ENCODE measurements around the gene LRRFIP1.
"Not testable (repeated sequence)": the region's sequence is repeated elsewhere in the genome, so short reads cannot be mapped to it uniquely, and the experiment has no call there.

Gene LRRFIP1

DNA sequence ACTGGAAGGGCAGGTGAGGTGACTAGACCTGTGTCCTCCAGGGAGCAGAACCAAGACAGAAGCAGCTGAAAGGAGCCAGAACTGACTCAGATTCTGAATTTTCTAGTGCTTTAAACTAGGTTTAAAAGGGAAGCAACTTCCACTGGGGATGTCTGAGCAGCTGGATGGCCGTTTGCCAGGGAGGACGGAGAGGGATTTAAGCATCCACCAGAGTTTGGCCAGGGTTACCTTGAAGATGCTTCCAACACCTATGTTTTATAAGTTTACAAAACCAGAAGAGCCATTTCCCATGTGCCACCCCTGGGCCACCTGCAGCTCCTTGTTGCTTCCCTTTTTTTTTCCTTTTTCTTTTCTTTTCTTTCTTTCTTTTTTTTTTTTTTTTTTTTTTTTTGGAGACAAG lies 122.6 kb downstream of the LRRFIP1 start:
- no peak overlapping the region for H2BK15ac ChIP-seq (ENCODE audit: low read length)
- no peak overlapping the region for H3K4ac ChIP-seq (ENCODE audit: low read length)
- H2BK5ac ChIP-seq (ENCODE audit: low read length), result no peak overlapping the region
- no peaks in the 10 kb centered on the region for H3K79me1 ChIP-seq (ENCODE audit: low read depth, low read length)
- no peak overlapping the region for H2BK120ac ChIP-seq (ENCODE audit: low read depth, low read length)
- DNase-seq (ENCODE audit: low spot score), result no peak
- no CpG with 5 or more reads among the region's 2 CpGs for WGBS, 2 donors (ENCODE audit: extremely low coverage in 2 of 2, insufficient read length in 2 of 2, insufficient replicate concordance in 1 of 2)
- H2BK12ac ChIP-seq (ENCODE audit: low read length), result no peak overlapping the region
- no peak overlapping the region for H3K4me3 ChIP-seq (ENCODE audit: low read length in 2 of 2)
- no peak overlapping the region for H3K4me2 ChIP-seq (ENCODE audit: insufficient read depth, low read length, poor library complexity, severe bottlenecking)
- no peak overlapping the region for H3K9ac ChIP-seq (ENCODE audit: low read depth, low read length, poor library complexity)
- no peak overlapping the region for H3K14ac ChIP-seq (ENCODE audit: low read length)
- H2AFZ ChIP-seq (ENCODE audit: low read length), result no peak overlapping the region
- no peak overlapping the region for H3K23ac ChIP-seq (ENCODE audit: low read depth, low read length, poor library complexity)
- H3K27me3 ChIP-seq (ENCODE audit: control insufficient read depth in 3 of 3, insufficient read depth in 3 of 3, low read depth in 1 of 3, low read length in 3 of 3), result no peaks in the 10 kb centered on the region
- H2AK5ac ChIP-seq (ENCODE audit: low read depth, low read length), result no peak overlapping the region
- H3K18ac ChIP-seq (ENCODE audit: low read length), result no peak overlapping the region
- no peak overlapping the region for H4K91ac ChIP-seq (ENCODE audit: low read depth, low read length, poor library complexity)
- H3K27ac ChIP-seq (replicated peaks; ENCODE audit: low read length), result no peak overlapping the region
- H3K4me1 ChIP-seq (ENCODE audit: control insufficient read depth in 2 of 2, insufficient read depth in 1 of 2, low read depth in 1 of 2, low read length in 2 of 2), result no peaks in the 10 kb centered on the region
- H4K8ac ChIP-seq (ENCODE audit: low read depth, low read length), result no peak overlapping the region
- H3K36me3 ChIP-seq (replicated peaks in 1 of 2; ENCODE audit: control insufficient read depth in 2 of 2, insufficient read depth in 2 of 2, low read length in 2 of 2), result peaks cover 0 to 67% of the 10 kb centered on the region in 2 donors
- no peaks in the 10 kb centered on the region for H3K9me3 ChIP-seq (replicated peaks in 1 of 2; ENCODE audit: control insufficient read depth in 2 of 2, insufficient read depth in 1 of 2, low read depth in 1 of 2, low read length in 2 of 2)

DNA sequence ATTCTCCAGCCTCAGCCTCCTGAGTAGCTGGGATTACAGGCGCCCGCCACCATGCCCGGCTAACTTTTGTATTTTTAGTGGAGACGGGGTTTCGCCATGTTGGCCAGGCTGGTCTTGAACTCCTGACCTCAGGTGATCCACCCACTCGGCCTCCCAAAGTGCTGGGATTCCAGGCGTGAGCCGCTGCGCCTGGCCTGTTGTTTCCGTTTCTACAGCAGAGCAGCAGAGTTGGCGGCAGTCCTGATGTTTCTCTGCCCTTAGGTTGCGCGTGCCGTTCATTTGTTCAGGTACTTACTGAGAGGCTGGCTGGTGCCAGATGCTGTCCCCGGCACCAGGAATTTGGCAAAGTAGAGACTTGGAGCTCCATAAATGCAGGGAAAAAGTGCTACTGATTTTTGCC lies 123.1 kb downstream of the LRRFIP1 start:
- H2BK120ac ChIP-seq (ENCODE audit: low read depth, low read length); H3K4me1 ChIP-seq (ENCODE audit: control insufficient read depth in 2 of 2, insufficient read depth in 1 of 2, low read depth in 1 of 2, low read length in 2 of 2); H3K4me3 ChIP-seq (ENCODE audit: low read length in 2 of 2); H3K4me2 ChIP-seq (ENCODE audit: insufficient read depth, low read length, poor library complexity, severe bottlenecking); H3K9ac ChIP-seq (ENCODE audit: low read depth, low read length, poor library complexity); H2AK5ac ChIP-seq (ENCODE audit: low read depth, low read length); H3K27ac ChIP-seq (replicated peaks; ENCODE audit: low read length); H3K18ac ChIP-seq (ENCODE audit: low read length); H2BK15ac ChIP-seq (ENCODE audit: low read length); H3K14ac ChIP-seq (ENCODE audit: low read length); H3K4ac ChIP-seq (ENCODE audit: low read length); H3K9me3 ChIP-seq (replicated peaks in 1 of 2; ENCODE audit: control insufficient read depth in 2 of 2, insufficient read depth in 1 of 2, low read depth in 1 of 2, low read length in 2 of 2); H3K79me1 ChIP-seq (ENCODE audit: low read depth, low read length); H2BK12ac ChIP-seq (ENCODE audit: low read length); H4K91ac ChIP-seq (ENCODE audit: low read depth, low read length, poor library complexity); H2BK5ac ChIP-seq (ENCODE audit: low read length); DNase-seq (ENCODE audit: low spot score); H4K8ac ChIP-seq (ENCODE audit: low read depth, low read length); H3K27me3 ChIP-seq (ENCODE audit: control insufficient read depth in 3 of 3, insufficient read depth in 3 of 3, low read depth in 1 of 3, low read length in 3 of 3); H3K23ac ChIP-seq (ENCODE audit: low read depth, low read length, poor library complexity); H2AFZ ChIP-seq (ENCODE audit: low read length): not testable (repeated sequence)
- peaks cover 0 to 72% of the 10 kb centered on the region in 2 donors for H3K36me3 ChIP-seq (replicated peaks in 1 of 2; ENCODE audit: control insufficient read depth in 2 of 2, insufficient read depth in 2 of 2, low read length in 2 of 2)
- no CpG with 5 or more reads among the region's 15 CpGs for WGBS, 2 donors (ENCODE audit: extremely low coverage in 2 of 2, insufficient read length in 2 of 2, insufficient replicate concordance in 1 of 2)

DNA sequence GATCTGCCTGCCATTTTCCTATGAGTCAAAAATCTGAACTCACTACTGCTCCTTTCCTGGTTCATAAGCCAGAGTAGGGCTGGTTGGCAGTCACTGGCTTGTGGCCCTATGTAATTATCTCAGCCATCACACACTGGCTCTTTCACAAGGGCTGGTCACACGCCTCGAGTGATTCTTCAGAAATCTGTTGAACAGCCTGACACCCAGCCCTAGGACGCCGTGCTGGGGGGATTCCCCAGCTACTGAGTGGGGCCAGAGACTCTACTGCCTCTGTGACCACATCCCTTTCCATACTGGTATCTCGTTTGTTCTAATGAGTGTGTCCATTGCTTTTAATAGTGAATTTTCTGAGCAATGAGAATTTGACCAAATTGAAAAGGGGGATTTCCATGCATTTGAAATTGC lies 125.4 kb downstream of the LRRFIP1 start:
- Histone ChIP-seq H3K9ac (ENCODE audit: low read depth, low read length, poor library complexity) (no peak overlapping the region), H3K79me1 (ENCODE audit: low read depth, low read length) (no peaks in the 10 kb centered on the region), H3K4me2 (ENCODE audit: insufficient read depth, low read length, poor library complexity, severe bottlenecking) (no peak overlapping the region), H3K4ac (ENCODE audit: low read length) (no peak overlapping the region), H4K91ac (ENCODE audit: low read depth, low read length, poor library complexity) (no peak overlapping the region), H3K23ac (ENCODE audit: low read depth, low read length, poor library complexity) (no peak overlapping the region), H2BK15ac (ENCODE audit: low read length) (no peak overlapping the region), H2BK12ac (ENCODE audit: low read length) (no peak overlapping the region), H2AK5ac (ENCODE audit: low read depth, low read length) (no peak overlapping the region), H3K36me3 (replicated peaks in 1 of 2; ENCODE audit: control insufficient read depth in 2 of 2, insufficient read depth in 2 of 2, low read length in 2 of 2) (peaks cover 0 to 89% of the 10 kb centered on the region in 2 donors), H3K18ac (ENCODE audit: low read length) (no peak overlapping the region), H3K27ac (replicated peaks; ENCODE audit: low read length) (no peak overlapping the region), H4K8ac (ENCODE audit: low read depth, low read length) (no peak overlapping the region), H3K9me3 (replicated peaks in 1 of 2; ENCODE audit: control insufficient read depth in 2 of 2, insufficient read depth in 1 of 2, low read depth in 1 of 2, low read length in 2 of 2) (peaks cover 0 to 7% of the 10 kb centered on the region in 2 donors), H2BK5ac (ENCODE audit: low read length) (no peak overlapping the region), H3K4me3 (ENCODE audit: low read length in 2 of 2) (no peak overlapping the region), H2AFZ (ENCODE audit: low read length) (no peak overlapping the region), H3K14ac (ENCODE audit: low read length) (no peak overlapping the region), H2BK120ac (ENCODE audit: low read depth, low read length) (no peak overlapping the region), H3K4me1 (ENCODE audit: control insufficient read depth in 2 of 2, insufficient read depth in 1 of 2, low read depth in 1 of 2, low read length in 2 of 2) (no peaks in the 10 kb centered on the region), H3K27me3 (ENCODE audit: control insufficient read depth in 3 of 3, insufficient read depth in 3 of 3, low read depth in 1 of 3, low read length in 3 of 3) (no peaks in the 10 kb centered on the region)
- WGBS, 2 donors (ENCODE audit: extremely low coverage in 2 of 2, insufficient read length in 2 of 2, insufficient replicate concordance in 1 of 2), result no CpG with 5 or more reads among the region's 5 CpGs
- no peak for DNase-seq (ENCODE audit: low spot score)

DNA sequence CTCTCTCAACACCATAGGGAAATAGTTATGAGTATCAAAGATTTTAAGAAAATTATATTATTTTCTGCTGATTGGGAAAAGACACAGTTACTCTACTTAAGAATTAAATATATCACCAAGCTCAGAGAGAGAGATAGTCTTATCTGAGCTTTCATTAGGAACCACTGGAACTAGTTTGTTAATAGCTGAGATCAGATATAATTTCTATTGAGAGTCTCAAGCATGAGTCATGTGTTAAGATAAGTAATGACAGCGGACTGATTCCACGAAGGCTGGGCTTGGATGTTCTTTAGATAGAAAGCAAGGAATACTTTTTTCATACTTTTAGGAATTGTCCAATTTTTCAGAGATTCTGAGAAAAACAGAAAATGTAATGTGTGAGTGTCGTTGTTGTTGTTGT lies 126.8 kb downstream of the LRRFIP1 start:
- no peaks in the 10 kb centered on the region for H3K4me1 ChIP-seq (ENCODE audit: control insufficient read depth in 2 of 2, insufficient read depth in 1 of 2, low read depth in 1 of 2, low read length in 2 of 2)
- no peak overlapping the region for H3K4ac ChIP-seq (ENCODE audit: low read length)
- no CpG with 5 or more reads among the region's 3 CpGs for WGBS, 2 donors (ENCODE audit: extremely low coverage in 2 of 2, insufficient read length in 2 of 2, insufficient replicate concordance in 1 of 2)
- H2AK5ac ChIP-seq (ENCODE audit: low read depth, low read length), result no peak overlapping the region
- H3K27ac ChIP-seq (replicated peaks; ENCODE audit: low read length), result no peak overlapping the region
- H2AFZ ChIP-seq (ENCODE audit: low read length), result no peak overlapping the region
- H2BK12ac ChIP-seq (ENCODE audit: low read length), result no peak overlapping the region
- H2BK15ac ChIP-seq (ENCODE audit: low read length), result no peak overlapping the region
- no peak overlapping the region for H4K8ac ChIP-seq (ENCODE audit: low read depth, low read length)
- H2BK5ac ChIP-seq (ENCODE audit: low read length), result no peak overlapping the region
- H3K14ac ChIP-seq (ENCODE audit: low read length), result no peak overlapping the region
- no peaks in the 10 kb centered on the region for H3K27me3 ChIP-seq (ENCODE audit: control insufficient read depth in 3 of 3, insufficient read depth in 3 of 3, low read depth in 1 of 3, low read length in 3 of 3)
- peaks cover 0 to 90% of the 10 kb centered on the region in 2 donors for H3K36me3 ChIP-seq (replicated peaks in 1 of 2; ENCODE audit: control insufficient read depth in 2 of 2, insufficient read depth in 2 of 2, low read length in 2 of 2)
- no peak overlapping the region for H3K4me2 ChIP-seq (ENCODE audit: insufficient read depth, low read length, poor library complexity, severe bottlenecking)
- no peak overlapping the region for H4K91ac ChIP-seq (ENCODE audit: low read depth, low read length, poor library complexity)
- no peaks in the 10 kb centered on the region for H3K79me1 ChIP-seq (ENCODE audit: low read depth, low read length)
- H3K9ac ChIP-seq (ENCODE audit: low read depth, low read length, poor library complexity), result no peak overlapping the region
- no peak overlapping the region for H3K23ac ChIP-seq (ENCODE audit: low read depth, low read length, poor library complexity)
- H2BK120ac ChIP-seq (ENCODE audit: low read depth, low read length), result no peak overlapping the region
- H3K18ac ChIP-seq (ENCODE audit: low read length), result no peak overlapping the region
- DNase-seq (ENCODE audit: low spot score), result no peak
- peaks cover 0 to 7% of the 10 kb centered on the region in 2 donors for H3K9me3 ChIP-seq (replicated peaks in 1 of 2; ENCODE audit: control insufficient read depth in 2 of 2, insufficient read depth in 1 of 2, low read depth in 1 of 2, low read length in 2 of 2)
- H3K4me3 ChIP-seq (ENCODE audit: low read length in 2 of 2), result no peak overlapping the region
